SW 1271 (cell line): Measurements from ENCODE around the gene ZNF629.

ENCODE experiments used
- DNase-seq, 2 experiments: peaks; one replicate each; lab custom pipeline; 2025; lab: John Stamatoyannopoulos, UW

Gene ZNF629

GRCh38 chr16:30786115-30786935, 680 bp downstream of the ZNF629 start:
- DNase-seq: peak in 1 of 2 experiments; percentile 56

GRCh38 chr16:30785126-30786106, 1.6 kb downstream of the ZNF629 start:
- DNase-seq: no peak

- DNase-seq: no peak
Observed at GRCh38 chr16:30784215-30784614, 2.8 kb downstream of the ZNF629 start.

GRCh38 chr16:30783280-30784109, 3.5 kb downstream of the ZNF629 start:
- no peak for DNase-seq

- DNase-seq: no peak
Observed at GRCh38 chr16:30782486-30783279, 4.3 kb downstream of the ZNF629 start.

GRCh38 chr16:30780549-30780948, 6.5 kb downstream of the ZNF629 start:
- DNase-seq: no peak

GRCh38 chr16:30780021-30780420, 7.0 kb downstream of the ZNF629 start:
- DNase-seq: no peak

GRCh38 chr16:30779596-30779995, 7.4 kb downstream of the ZNF629 start:
- DNase-seq: no peak

- no peak for DNase-seq
Observed at GRCh38 chr16:30778549-30779244, 8.3 kb downstream of the ZNF629 start.

GRCh38 chr16:30777591-30778297, 9.3 kb downstream of the ZNF629 start:
- no peak for DNase-seq

- DNase-seq: peak; percentile 73 to 81
Observed at GRCh38 chr16:30775392-30776188, 11.4 kb downstream of the ZNF629 start.

- DNase-seq: no peak
Observed at GRCh38 chr16:30775131-30775391, 11.9 kb downstream of the ZNF629 start.

GRCh38 chr16:30774367-30775130, 12.5 kb downstream of the ZNF629 start:
- no peak for DNase-seq

- DNase-seq: no peak
Observed at GRCh38 chr16:30773826-30774225, 13.2 kb downstream of the ZNF629 start.

- DNase-seq: no peak
Observed at GRCh38 chr16:30771726-30772125, 15.3 kb downstream of the ZNF629 start.

- no peak for DNase-seq
Observed at GRCh38 chr16:30769379-30770089, 17.5 kb downstream of the ZNF629 start.

- no peak for DNase-seq
Observed at GRCh38 chr16:30768583-30769181, 18.3 kb downstream of the ZNF629 start.
